HG02763 (cell line): ENCODE data around the gene CENPO.

Experiments
- ATAC-seq: cut with Tn5 transposase; IDR thresholded peaks from one replicate; pipeline ENCODE4 v1.9.1; 2021; ENCODE audit warnings: mild to moderate bottlenecking, moderate library complexity; ENCODE audit not compliant: unreplicated experiment

CENPO gene

DNA sequence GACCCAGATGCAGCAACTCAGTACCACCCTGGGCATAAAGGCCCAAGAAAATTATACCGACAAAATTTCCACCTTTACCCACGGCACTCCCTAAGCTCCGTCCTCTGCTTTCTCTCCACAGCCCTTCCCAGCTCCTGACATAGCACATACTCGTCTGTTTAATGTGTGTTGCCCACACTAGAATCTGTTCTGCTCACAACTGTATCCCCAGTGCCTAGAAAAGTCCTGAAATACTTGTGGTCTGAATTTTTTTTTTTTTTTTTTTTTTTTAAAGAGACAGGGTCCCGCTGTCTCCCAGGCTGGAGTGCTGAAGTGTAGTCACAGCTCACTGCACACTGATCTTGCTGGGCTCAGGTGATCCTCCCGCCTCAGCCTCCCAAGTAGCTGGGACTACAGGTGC is 64.5 kb downstream of the CENPO start:
- no peak for ATAC-seq

GRCh38 chr2:24858996-24859395 is 65.8 kb downstream of the CENPO start:
- no peak for ATAC-seq

- ATAC-seq, result no peak
Observed at GRCh38 chr2:24859968-24860600, 66.9 kb downstream of the CENPO start.

DNA sequence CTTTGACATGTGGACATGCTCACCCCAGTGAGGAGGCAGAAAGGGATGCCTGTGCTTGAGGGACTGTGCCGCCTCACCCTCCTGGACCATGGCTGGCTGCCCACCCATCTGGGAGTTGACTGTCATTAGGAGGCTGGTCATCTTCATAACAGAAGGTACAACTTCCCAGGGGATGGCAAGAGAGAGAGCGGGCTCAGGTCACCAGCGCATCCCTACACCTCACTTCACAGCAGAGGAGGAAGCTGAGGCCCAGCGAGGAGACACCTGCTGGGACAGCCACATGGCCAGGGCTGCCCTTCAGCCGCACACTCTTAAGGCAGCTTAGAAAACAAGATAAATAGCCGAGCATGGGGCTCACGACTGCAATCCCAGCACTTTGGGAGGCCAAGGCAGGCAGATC is 67.4 kb downstream of the CENPO start:
- ATAC-seq, result no peak

DNA sequence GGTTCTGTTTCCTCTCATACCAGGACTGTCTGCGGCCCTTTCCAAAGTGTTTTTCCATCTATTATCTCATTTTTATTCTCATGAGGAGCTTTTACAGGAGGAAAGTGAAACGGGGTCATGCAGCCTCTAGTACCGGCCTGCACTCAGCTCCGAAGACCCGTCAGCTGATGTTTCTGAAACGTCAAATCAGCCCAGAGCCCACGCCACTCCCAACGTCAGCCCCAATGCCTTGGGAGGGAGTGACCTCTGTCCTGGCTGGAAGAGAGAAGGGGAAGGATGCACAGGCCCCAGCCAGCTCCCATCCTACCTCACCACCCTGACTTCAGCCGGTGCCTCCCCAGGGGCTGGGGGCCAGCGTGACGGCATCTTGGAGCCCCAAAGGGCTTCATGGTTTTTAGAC is 68.3 kb downstream of the CENPO start:
- ATAC-seq, result no peak

DNA sequence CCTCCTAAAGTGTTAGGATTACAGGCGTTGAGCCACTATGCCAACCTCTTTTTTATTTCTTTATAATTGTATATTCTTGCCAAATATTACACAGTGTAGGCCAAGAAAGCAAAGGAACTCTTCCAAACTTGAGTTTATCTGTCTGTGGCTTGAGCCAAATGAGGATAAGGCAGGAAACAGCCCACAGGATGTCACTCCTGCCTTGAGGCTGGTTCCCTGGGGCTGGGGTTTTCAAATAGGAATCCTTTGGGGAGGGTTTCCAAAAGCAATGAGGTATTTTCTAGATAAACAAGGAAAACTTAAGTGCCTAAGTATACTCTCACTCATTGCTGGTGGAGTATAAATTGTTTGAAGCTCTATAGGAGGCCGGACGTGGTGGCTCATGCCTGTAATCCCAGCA is 70.4 kb downstream of the CENPO start:
- ATAC-seq, result no peak

GRCh38 chr2:24866946-24867345 is 73.7 kb downstream of the CENPO start:
- no peak for ATAC-seq

GRCh38 chr2:24870440-24870839 is 77.2 kb downstream of the CENPO start:
- no peak for ATAC-seq

DNA sequence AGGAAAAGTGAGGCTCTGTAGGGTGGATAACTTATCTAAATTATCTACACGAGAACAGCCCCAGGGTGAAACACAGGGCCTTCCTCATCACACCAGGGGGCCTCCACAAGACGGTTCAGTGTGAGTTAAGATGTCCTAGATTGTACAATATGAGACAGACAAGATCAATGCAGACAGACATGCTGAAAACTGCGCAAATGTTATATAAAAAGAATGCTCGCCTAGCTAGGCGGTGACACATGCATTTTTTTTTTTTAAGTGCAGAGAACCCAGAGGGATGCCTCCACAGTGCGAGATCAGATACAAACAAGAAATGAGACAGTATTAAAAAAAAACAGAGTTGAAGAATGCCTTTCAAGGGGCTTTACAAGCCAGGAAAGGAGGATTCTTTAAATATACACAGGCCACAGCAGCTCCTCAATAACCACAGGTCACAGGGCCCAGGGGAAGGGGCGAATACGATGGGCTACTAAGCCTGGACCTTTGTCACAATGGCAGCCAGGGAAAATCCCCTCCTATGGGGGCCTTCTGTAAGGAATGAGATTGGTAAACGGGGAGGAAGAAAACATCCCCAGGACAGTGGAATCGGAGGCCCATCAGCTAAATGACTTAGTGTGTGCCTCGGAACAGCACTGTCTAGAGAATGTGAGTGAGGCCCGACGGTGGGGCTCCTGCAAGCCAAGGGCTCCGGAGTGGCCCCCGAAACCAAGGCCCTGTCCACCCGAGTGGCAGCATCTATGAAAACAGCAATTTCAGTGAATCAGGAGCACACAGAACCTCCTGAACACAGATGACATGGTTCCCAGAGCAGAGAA is 77.9 kb downstream of the CENPO start:
- no peak for ATAC-seq

GRCh38 chr2:24871852-24872333 is 78.7 kb downstream of the CENPO start:
- no peak for ATAC-seq
